Measurements from ENCODE around the gene HTRA1.

Gene HTRA1

GRCh38 chr10:122525788-122526187, 64.4 kb downstream of the HTRA1 start:
- Mint-ChIP-seq H3K9me3 (peaks cover 2% of the 10 kb centered on the region), H3K4me3 (no peak overlapping the region), H3K36me3 (ENCODE audit: low read depth) (no peaks in the 10 kb centered on the region), H3K4me1 (no peaks in the 10 kb centered on the region), H3K27me3 (ENCODE audit: low read depth) (peaks cover 21% of the 10 kb centered on the region), H3K27ac (no peak overlapping the region)
- TF ChIP-seq CTCF (IDR thresholded peaks at IDR 0.05; ENCODE audit: unreplicated experiment in 3 of 3), result peak in 1 of 3 experiments; percentile 10

- H3K9me3 Mint-ChIP-seq, result peaks cover 4% of the 10 kb centered on the region
- H3K36me3 Mint-ChIP-seq (ENCODE audit: low read depth), result no peaks in the 10 kb centered on the region
- H3K4me1 Mint-ChIP-seq, result no peaks in the 10 kb centered on the region
- no peak overlapping the region for H3K4me3 Mint-ChIP-seq
- peaks cover 21% of the 10 kb centered on the region for H3K27me3 Mint-ChIP-seq (ENCODE audit: low read depth)
- no peak for TF ChIP-seq CTCF (IDR thresholded peaks at IDR 0.05; ENCODE audit: unreplicated experiment in 3 of 3)
- H3K27ac Mint-ChIP-seq, result peak overlapping the region in 1 of 3 experiments; percentile 40
These were observed 65.5 kb downstream of the HTRA1 start for GRCh38 chr10:122526892-122527291.

- TF ChIP-seq CTCF (IDR thresholded peaks at IDR 0.05; ENCODE audit: unreplicated experiment in 3 of 3), result no peak
- Mint-ChIP-seq H3K4me3 (no peak overlapping the region), H3K4me1 (no peaks in the 10 kb centered on the region), H3K36me3 (ENCODE audit: low read depth) (no peaks in the 10 kb centered on the region), H3K27ac (no peak overlapping the region), H3K9me3 (peaks cover 2% of the 10 kb centered on the region), H3K27me3 (ENCODE audit: low read depth) (peaks cover 8% of the 10 kb centered on the region)
These were observed 68.8 kb downstream of the HTRA1 start for GRCh38 chr10:122530177-122530576.

- peaks cover 4% of the 10 kb centered on the region for H3K27me3 Mint-ChIP-seq (ENCODE audit: low read depth)
- H3K36me3 Mint-ChIP-seq (ENCODE audit: low read depth), result no peaks in the 10 kb centered on the region
- no peak for TF ChIP-seq CTCF (IDR thresholded peaks at IDR 0.05; ENCODE audit: unreplicated experiment in 3 of 3)
- H3K4me3 Mint-ChIP-seq, result no peak overlapping the region
- H3K9me3 Mint-ChIP-seq, result peaks cover 2% of the 10 kb centered on the region
- no peaks in the 10 kb centered on the region for H3K4me1 Mint-ChIP-seq
- H3K27ac Mint-ChIP-seq, result no peak overlapping the region
These were observed 69.9 kb downstream of the HTRA1 start for GRCh38 chr10:122531261-122531660.

- H3K36me3 Mint-ChIP-seq (ENCODE audit: low read depth), result no peaks in the 10 kb centered on the region
- peaks cover 4% of the 10 kb centered on the region for H3K27me3 Mint-ChIP-seq (ENCODE audit: low read depth)
- peaks cover 2% of the 10 kb centered on the region for H3K9me3 Mint-ChIP-seq
- H3K27ac Mint-ChIP-seq, result no peak overlapping the region
- H3K4me1 Mint-ChIP-seq, result no peaks in the 10 kb centered on the region
- TF ChIP-seq CTCF (IDR thresholded peaks at IDR 0.05; ENCODE audit: unreplicated experiment in 3 of 3), result no peak
- no peak overlapping the region for H3K4me3 Mint-ChIP-seq
These were observed 70.6 kb downstream of the HTRA1 start for GRCh38 chr10:122531939-122532338.

GRCh38 chr10:122532601-122533296, 71.4 kb downstream of the HTRA1 start:
- H3K36me3 Mint-ChIP-seq (ENCODE audit: low read depth), result no peaks in the 10 kb centered on the region
- no peak for TF ChIP-seq CTCF (IDR thresholded peaks at IDR 0.05; ENCODE audit: unreplicated experiment in 3 of 3)

More at GRCh38 chr10:122532601-122533296, 71.4 kb downstream of the HTRA1 start:
- Mint-ChIP-seq H3K4me3 (no peak overlapping the region), H3K9me3 (peaks cover 2% of the 10 kb centered on the region), H3K27me3 (ENCODE audit: low read depth) (peaks cover 4% of the 10 kb centered on the region), H3K4me1 (no peaks in the 10 kb centered on the region), H3K27ac (no peak overlapping the region)

Measured in nephron (organoid).